Measurements from ENCODE around the gene VSTM4.

- TF ChIP-seq CTCF (IDR thresholded peaks at IDR 0.05; ENCODE audit: insufficient read depth, low read length) (no peak), POLR2AphosphoS5 (IDR thresholded peaks at IDR 0.05; ENCODE audit: low read depth) (no peak)
Observed at GRCh38 chr10:49160814-49161213, 45.5 kb upstream of the VSTM4 start.

Data from HL-60 (cell line).